ENCODE results near the gene SELENON.

Gene SELENON

GRCh38 chr1:25795211-25795610 lies 4.8 kb upstream of the SELENON start:
- DNase-seq = no peak

DNA sequence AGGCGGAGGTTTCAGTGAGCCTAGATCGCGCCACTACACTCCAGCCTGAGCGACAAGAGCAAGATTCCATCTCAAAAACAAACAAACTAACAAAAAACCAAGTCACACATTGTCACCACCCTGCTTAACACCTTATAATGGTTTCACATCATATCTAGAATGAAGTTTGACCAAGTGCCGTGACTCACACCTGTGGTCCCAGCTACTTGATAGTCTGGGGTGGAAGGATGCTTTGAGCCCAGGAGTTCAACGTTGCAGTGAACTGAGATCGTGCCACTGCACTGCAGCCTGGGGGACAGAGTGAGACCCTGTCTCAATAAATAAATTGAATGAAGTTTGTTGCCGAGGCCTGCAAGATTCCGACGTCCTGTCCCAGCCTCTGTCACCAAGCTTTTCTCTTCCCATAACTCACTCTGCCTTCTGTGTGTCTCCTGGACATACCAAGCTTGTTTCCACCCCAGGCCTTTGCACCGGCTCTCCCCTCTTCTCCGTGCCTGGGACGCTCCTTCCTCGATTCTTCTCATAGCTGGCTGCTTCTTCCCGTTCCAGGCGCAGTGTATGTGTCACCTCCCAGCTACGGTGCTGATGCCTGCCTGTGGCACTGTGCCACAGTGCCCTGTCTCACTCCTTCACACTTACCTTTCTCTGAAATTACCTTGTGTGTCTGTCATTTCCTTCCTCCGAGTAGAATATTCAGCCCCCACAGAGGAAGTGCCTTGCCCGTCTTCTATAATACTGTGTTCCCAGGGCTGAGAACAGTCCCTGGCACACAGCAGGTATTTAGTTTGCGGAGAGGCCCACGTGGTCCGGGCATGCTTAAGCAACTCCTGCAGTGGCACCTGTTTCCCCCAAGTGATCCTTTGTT lies 3.8 kb upstream of the SELENON start:
- no peak for DNase-seq

- DNase-seq = peak; percentile 60
These were observed 3.1 kb upstream of the SELENON start for GRCh38 chr1:25796811-25797458.

DNA sequence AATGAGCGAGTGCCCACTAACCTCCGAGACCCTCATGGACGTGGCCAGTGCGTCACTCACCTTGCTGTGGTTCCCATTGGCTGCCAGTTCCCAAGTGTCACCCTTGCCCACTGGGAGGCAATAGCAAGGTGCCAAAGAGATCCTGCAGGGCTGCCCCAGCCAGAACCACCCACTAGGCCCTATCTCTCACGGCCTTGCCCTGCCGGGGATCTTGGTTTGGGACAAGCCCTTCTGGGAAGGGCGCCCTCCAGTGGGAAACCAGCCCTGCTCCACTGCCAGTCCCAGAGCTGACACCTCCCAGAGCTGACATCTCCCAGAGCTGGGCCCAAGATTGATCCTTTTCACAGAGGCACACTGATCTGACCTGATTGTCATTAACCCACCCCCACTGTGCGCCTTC lies 2.1 kb upstream of the SELENON start:
- DNase-seq = no peak

DNA sequence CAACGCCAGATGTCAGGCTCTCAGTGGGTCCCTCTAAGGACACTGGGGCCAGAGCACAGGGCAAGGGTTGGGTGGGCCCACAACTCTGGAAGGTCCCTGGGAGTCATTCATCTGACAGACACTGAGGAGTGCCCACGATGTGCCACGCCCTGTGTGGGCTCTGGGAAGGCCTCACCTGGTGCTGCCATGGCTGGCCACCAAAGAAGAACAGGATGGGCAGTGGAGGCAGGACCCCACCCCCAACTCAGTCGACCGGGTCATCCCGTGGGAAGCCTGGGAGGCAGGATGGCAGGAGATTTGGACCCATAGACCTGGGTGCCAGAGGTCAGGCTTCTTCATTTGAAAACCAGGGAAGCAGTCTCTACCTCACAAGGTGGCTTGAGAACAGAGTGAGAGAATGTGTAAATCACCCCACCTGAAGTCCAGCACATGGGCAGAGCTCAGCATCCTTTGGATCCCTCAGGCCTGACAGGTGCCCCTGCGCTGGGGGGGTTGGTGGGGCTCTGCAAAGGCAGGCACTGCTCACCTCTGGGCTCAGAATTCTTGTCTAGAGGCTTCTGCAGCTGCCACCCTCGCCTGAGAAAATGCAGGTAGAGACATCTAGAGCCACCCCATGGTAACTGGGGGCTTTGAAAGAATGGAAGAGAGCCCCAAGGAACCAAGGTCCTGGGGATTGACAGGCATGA lies 1.2 kb upstream of the SELENON start:
- no peak for DNase-seq

DNA sequence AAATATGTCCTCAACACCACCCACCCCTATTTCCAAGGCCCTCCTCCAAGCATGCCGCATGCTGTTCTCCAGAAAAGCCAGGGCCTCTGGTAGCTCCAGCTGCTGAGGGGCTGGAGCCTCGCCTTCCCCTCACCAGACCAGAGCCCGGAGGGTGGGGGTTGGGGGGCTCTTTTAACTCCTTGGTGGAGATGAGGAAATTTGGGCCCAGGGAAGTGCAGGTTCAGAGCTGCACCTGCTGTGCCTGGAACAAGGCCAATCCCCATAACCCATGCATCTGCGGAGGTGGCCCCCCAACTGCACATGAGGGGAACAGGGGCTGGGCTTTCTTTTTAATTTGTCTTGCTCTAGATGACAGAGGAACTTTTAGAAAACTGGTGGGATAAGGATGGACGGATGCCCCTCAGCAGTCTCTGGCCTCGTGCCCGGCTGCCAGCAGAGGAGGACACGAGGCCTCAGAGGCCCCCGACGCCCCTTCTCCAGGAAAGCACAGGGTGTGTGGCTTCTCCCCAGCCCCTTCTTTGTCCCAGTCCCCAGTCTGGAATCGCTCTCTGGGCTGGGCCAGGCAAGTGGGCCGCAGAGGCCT lies 550 bp upstream of the SELENON start:
- DNase-seq = no peak

GRCh38 chr1:25800703-25801377 lies 847 bp downstream of the SELENON start:
- DNase-seq = no peak

DNA sequence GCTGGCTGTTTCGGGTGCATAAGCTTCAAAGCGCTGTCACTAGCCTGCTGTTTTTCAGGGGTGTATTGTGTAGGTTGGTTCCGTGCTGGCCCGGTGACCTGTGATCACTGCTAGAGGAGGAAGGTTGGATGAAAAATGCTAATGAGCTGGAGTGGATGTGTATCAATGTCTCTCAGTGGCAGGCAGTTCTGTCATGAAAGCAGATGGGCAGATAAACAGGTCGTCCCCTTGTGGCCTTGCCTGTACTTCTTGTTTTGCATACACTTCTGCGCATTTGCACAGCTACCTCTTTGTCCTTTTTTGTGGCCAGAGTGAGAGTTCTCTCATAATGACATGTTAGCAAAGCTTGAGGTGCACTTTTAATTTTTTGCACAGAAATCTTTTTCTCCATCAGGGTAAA lies 2.9 kb downstream of the SELENON start:
- DNase-seq = no peak

DNA sequence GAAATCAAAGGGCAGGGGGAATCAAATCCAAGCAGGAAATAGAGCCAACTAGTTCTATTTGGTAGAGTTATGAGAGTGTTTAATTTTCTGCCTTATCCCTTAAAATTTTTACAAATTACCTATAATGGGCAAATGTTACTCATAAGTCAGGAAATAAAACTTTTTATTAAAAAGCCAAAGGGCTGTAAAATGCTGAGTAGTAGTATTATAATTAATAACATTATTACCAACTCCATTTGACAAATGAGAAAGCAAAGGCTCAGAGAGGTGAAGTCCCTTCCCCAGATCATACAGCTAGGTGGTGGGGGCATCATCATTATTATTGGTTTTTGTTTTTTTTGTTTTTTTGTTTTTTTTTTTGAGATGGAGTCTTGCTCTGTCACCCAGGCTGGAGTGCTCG lies 3.4 kb downstream of the SELENON start:
- no peak for DNase-seq

GRCh38 chr1:25804244-25804963 lies 4.4 kb downstream of the SELENON start:
- DNase-seq = no peak

DNA sequence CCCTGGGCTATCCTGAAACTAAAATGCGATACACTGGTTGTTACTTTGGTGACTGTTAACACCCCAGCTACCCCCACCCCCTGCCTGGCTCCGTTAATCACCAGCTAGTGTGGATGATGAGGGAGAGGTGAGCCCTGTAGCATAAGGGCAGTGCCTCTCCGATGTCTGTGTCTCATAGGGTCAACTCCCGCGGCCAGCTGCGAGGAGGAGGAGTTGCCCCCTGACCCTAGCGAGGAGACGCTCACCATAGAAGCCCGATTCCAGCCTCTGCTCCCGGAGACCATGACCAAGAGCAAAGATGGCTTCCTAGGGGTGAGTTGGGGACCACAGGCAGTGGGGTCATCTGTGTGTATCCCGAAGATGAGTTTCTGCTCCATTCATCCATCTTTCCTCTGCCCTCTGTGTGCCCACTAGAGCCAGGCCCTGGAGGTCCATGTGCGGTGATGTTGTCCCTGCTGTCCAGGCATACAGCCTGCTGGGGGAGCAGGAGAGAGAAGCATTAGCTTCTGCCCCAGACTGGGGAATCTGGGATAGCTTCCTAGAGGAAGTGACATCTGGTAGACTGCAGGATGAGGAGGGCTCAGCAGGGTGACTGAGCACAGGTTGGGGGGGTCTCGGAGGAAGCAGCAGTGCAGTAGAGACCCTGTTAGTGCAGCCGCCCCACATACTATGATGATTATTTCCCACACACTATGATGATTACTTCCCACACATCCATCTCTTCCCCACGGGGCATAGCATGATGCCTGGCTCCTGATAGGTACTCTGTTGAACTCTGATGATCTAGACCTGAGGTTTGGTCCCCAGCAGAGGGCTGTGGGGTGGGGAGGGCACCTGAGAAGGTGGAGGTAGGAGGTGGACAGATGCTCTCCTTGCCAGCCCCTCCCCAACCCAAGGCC lies 5.2 kb downstream of the SELENON start:
- no peak for DNase-seq

GRCh38 chr1:25805863-25806225 lies 5.9 kb downstream of the SELENON start:
- DNase-seq = no peak

GRCh38 chr1:25806418-25806817 lies 6.4 kb downstream of the SELENON start:
- DNase-seq = no peak

- DNase-seq = no peak
These were observed 7.7 kb downstream of the SELENON start for GRCh38 chr1:25807480-25808390.

GRCh38 chr1:25808481-25809244 lies 8.7 kb downstream of the SELENON start:
- no peak for DNase-seq

DNA sequence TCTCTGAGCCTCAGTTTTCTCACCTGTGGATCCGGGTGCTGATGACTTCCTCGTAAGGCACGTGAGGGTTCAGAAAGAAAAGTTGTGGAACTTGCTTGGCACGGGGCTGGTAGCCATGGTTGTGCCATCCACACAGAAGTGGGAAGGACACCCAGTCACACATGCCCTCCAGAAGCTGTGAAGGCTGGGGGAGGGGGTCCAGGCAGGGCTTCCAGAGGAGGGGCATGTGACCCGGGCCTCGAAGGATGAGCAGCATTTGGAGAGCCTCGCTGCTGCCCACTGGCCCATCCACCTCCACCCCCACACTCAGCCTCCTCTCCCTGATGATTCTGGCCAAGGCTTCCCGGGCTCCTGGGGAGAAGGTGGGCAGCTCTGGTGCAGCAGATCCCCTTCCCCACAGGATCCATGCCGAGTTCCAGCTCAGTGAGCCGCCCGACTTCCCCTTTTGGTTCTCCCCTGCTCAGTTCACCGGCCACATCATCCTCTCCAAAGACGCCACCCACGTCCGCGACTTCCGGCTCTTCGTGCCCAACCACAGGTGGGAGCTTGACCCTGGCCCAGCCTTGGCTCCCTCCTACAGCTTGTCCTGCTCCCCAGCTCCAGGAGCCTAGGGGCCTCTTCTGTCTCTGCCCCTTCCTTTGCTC lies 9.4 kb downstream of the SELENON start:
- no peak for DNase-seq

- DNase-seq = no peak
These were observed 9.9 kb downstream of the SELENON start for GRCh38 chr1:25809929-25810328.
